GM19238 (cell line): ENCODE results near the gene NGF.
"Not testable (repeated sequence)": the region's sequence is repeated elsewhere in the genome, so short reads cannot be mapped to it uniquely, and the experiment has no call there.

Source experiments
- DNase-seq: peaks from one replicate; pipeline ENCODE4 v3.0.0; 2011; ENCODE audit warnings: low spot score; ENCODE audit not compliant: insufficient read length

Gene NGF

GRCh38 chr1:115310581-115311473, 27.2 kb downstream of the NGF start:
- no peak for DNase-seq

- not testable (repeated sequence) for DNase-seq
These were observed 28.5 kb downstream of the NGF start for GRCh38 chr1:115309504-115309903.

- no peak for DNase-seq
These were observed 29.1 kb downstream of the NGF start for GRCh38 chr1:115308969-115309368.

- no peak for DNase-seq
These were observed 30.4 kb downstream of the NGF start for GRCh38 chr1:115307661-115308060.

GRCh38 chr1:115306146-115306545, 31.9 kb downstream of the NGF start:
- DNase-seq, result no peak

- no peak for DNase-seq
These were observed 34.7 kb downstream of the NGF start for GRCh38 chr1:115303364-115303763.

- no peak for DNase-seq
These were observed 35.6 kb downstream of the NGF start for GRCh38 chr1:115302390-115302961.

DNA sequence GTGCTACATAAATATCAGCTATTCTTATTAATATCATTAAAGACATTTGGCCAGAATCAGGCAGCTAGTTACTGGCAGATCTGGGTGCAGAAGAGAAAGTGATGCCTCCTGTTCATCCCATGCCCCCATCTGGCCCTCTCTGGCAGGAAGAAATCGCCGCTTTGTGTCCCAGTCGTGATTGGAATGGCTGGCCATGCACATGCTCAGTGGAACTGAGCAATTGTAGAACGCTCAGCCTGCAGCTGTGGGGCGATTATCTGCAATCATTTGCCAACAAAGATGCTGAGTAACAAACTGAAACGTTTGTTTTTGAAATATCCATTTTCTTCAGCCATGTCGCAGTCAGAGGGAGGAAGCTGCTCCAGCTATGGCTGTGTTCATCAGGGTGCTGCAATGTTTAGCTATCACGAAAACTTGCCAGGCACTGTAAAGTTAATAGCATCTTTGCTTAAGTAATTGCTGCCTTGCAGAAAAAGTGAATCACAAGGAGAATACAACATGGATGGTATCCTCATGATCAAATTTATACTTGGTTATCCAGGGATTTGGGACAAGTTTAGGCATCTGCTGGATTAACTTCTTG, 36.5 kb downstream of the NGF start:
- DNase-seq, result no peak

GRCh38 chr1:115300087-115300876, 37.8 kb downstream of the NGF start:
- no peak for DNase-seq

GRCh38 chr1:115299266-115299665, 38.8 kb downstream of the NGF start:
- DNase-seq, result no peak

- no peak for DNase-seq
These were observed 41.1 kb downstream of the NGF start for GRCh38 chr1:115296981-115297380.

- DNase-seq, result no peak
These were observed 41.9 kb downstream of the NGF start for GRCh38 chr1:115295904-115296696.

- no peak for DNase-seq
These were observed 44.1 kb downstream of the NGF start for GRCh38 chr1:115293899-115294298.

DNA sequence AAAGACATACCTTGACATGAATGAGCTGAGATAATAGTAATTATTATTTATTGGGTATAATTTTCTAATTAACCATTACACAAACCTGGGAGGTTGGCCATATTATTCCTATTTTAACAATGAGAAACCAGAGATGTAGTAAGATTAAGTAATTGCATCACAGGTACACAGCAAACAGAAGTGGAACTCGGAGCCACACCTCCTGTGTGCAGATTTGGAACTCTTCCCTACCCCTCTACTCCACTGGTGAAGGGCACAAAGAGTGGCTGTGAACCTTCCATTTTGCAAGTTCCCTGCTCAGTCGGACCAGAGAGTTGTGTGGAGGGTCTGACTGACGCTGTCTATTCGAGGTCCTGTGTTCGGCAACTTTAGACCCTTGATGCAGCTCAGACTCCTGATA, 45.0 kb downstream of the NGF start:
- DNase-seq, result no peak

- DNase-seq, result no peak
These were observed 46.3 kb downstream of the NGF start for GRCh38 chr1:115291741-115292140.

GRCh38 chr1:115289940-115290339, 48.1 kb downstream of the NGF start:
- no peak for DNase-seq

DNA sequence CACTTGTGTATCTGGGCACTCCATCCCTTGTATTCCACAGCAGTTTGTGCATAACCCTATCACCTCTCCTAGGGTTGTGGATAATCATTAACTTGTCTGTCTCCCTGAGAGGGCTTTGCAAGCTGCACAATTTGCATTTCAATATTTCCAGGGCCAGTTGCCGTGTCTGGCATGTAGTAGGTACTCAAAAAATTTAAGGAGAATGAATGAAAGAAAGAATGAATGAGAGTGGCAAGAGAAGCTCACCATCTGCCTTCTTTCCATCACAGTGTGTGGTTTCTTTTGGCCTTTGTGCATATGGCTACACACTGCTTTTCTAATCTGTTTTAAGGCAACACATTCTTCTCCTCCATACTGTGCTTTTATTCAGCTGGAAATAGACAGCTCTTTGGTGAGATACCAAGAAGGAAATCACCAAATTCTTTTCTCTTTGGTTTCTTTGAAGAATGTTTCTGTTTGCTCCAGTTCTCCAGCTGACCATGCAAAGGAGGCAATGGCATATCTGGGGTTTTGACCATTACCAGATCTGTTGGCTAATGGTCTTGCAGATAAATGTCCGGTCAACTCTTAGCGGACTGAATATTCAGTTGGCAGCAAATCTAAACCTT, 49.4 kb downstream of the NGF start:
- DNase-seq, result no peak

- no peak for DNase-seq
These were observed 51.4 kb downstream of the NGF start for GRCh38 chr1:115286431-115287205.

GRCh38 chr1:115284209-115284608, 53.8 kb downstream of the NGF start:
- DNase-seq, result no peak

DNA sequence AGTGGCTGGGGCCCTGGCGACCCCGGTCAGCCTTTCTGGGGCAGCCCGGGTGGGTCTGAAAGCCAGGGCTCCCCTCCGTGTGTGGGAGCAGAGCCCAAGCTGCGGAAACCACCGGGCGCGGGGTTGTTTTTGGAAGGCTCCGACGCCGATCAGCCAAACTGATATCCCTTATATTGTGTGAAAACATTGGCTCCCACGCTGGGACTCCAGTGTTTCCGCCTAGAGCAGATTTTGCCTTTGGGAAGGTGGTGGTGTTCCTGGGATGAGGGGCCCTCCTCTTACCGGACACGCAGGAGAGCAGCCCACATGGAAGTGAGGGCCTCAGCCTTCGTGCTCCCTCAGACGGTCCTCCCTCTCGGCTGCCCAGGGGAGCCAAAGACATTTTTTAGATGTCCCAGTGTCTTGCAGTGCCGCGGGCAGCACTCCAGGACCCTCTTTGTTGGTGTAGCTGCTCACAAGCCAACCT, 54.3 kb downstream of the NGF start:
- DNase-seq, result no peak
